PFSK-1 (cell line): ENCODE measurements around the gene CAPZA1.

ENCODE experiments used
- POLR2AphosphoS5 ChIP-seq: IDR thresholded peaks from 2 replicates; pipeline ENCODE4 v1.6.1; 2012; ENCODE audit warnings: low read depth, mild to moderate bottlenecking, control low read depth, low read length, moderate library complexity
- SIN3A ChIP-seq: IDR thresholded peaks from 2 replicates; pipeline ENCODE4 v1.6.1; 2012; ENCODE audit warnings: mild to moderate bottlenecking, low read length, moderate library complexity, borderline replicate concordance; ENCODE audit not compliant: insufficient read depth

GRCh38 chr1:112676543-112676942, 56.9 kb downstream of the CAPZA1 start:
- TF ChIP-seq POLR2AphosphoS5 (no peak), SIN3A (no peak)
